ENCODE data around the gene NFIB.

DNA sequence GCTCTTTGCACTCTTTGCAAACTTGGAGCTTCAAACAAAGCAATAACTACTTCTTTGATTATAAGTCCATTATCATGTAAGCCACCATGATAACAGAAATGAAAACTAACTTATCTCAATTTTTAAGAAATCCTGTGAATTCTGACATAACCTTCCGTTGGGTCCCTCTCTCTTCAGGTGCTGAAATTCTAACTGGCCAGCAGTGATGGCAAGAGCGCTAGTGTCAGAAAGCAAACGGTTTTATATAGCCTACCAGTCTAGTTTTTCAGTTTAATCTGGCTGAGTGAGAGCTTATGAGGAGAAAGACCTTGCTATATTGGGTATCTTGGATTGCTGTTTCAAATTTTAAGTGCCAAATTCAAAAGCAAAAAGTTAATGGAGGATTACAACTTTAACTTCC is 13.4 kb downstream of the NFIB start:
- TF ChIP-seq, protein P1, sequence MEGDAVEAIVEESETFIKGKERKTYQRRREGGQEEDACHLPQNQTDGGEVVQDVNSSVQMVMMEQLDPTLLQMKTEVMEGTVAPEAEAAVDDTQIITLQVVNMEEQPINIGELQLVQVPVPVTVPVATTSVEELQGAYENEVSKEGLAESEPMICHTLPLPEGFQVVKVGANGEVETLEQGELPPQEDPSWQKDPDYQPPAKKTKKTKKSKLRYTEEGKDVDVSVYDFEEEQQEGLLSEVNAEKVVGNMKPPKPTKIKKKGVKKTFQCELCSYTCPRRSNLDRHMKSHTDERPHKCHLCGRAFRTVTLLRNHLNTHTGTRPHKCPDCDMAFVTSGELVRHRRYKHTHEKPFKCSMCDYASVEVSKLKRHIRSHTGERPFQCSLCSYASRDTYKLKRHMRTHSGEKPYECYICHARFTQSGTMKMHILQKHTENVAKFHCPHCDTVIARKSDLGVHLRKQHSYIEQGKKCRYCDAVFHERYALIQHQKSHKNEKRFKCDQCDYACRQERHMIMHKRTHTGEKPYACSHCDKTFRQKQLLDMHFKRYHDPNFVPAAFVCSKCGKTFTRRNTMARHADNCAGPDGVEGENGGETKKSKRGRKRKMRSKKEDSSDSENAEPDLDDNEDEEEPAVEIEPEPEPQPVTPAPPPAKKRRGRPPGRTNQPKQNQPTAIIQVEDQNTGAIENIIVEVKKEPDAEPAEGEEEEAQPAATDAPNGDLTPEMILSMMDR (IDR thresholded peaks at IDR 0.05; ENCODE audit: low read length) = no peak
- no peak for TF ChIP-seq EZH2 (optimal IDR thresholded peaks at IDR 0.05; ENCODE audit: low read depth, low read length)
